Caco-2 (cell line): Measurements from ENCODE around the gene KIRREL3. TPM values are rescaled to one million over a fixed set of nuclear protein-coding genes. Genes with fewer than 3 reads are reported as not detected.

Experiments
- BruUV-seq: library from RNA; stranded (reverse); fragments of 400-500 nt; replicated peaks from 2 replicates; lab custom pipeline; 2021; lab: Mats Ljungman, UMichigan
- CTCF ChIA-PET: fragments of 300-600 bp; sonication (Branson Sonifier 250); formaldehyde crosslinking; loops from one replicate; lab custom pipeline; 2022; ENCODE audit warnings: antibody characterized with exemption; lab: Charles Lee
- POLR2A ChIA-PET: fragments of 300-600 bp; sonication (Branson Sonifier 250); formaldehyde crosslinking; loops from one replicate; lab custom pipeline; 2022; ENCODE audit warnings: antibody characterized with exemption; lab: Charles Lee
- DNase-seq, 2 experiments: peaks; one replicate each; pipeline versions ENCODE4 v3.0.0 to v3.0.0-alpha.2; 2020 to 2022
- H3K27me3 ChIP-seq: replicated peaks from 2 replicates; pipeline ENCODE4 v1.6.0; 2011; ENCODE audit warnings: low read length; ENCODE audit not compliant: control insufficient read depth, insufficient read depth
- H3K36me3 ChIP-seq: 2 replicates; pipeline ENCODE4 v1.5.1; 2011; ENCODE audit warnings: low read length; ENCODE audit not compliant: control insufficient read depth, insufficient read depth
- H3K4me1 ChIP-seq: fragments of 250-450 bp; sonication (Bioruptor Pico); 2 replicates; pipeline ENCODE4 v1.5.1; 2020; ENCODE audit warnings: mild to moderate bottlenecking
- H3K4me3 ChIP-seq: 2 replicates; pipeline ENCODE4 v1.5.1; 2011; ENCODE audit warnings: low read depth, mild to moderate bottlenecking, control low read depth, low read length
- H3K9me3 ChIP-seq: fragments of 250-450 bp; sonication (Bioruptor Pico); 2 replicates; pipeline ENCODE4 v1.5.1; 2020; ENCODE audit warnings: mild to moderate bottlenecking, moderate library complexity
- H3K27ac Mint-ChIP-seq: one replicate; pipeline ENCODE4 v1.8.0; 2022; ENCODE audit warnings: mixed read lengths; ENCODE audit not compliant: unreplicated experiment
- H3K27me3 Mint-ChIP-seq: one replicate; pipeline ENCODE4 v1.8.0; 2022; ENCODE audit warnings: mixed read lengths; ENCODE audit not compliant: insufficient read depth, unreplicated experiment
- H3K36me3 Mint-ChIP-seq: one replicate; pipeline ENCODE4 v1.8.0; 2022; ENCODE audit warnings: mild to moderate bottlenecking, mixed read lengths; ENCODE audit not compliant: insufficient read depth, unreplicated experiment
- H3K4me1 Mint-ChIP-seq: one replicate; pipeline ENCODE4 v1.8.0; 2022; ENCODE audit warnings: low read depth, mixed read lengths; ENCODE audit not compliant: unreplicated experiment
- H3K4me3 Mint-ChIP-seq: one replicate; pipeline ENCODE4 v1.8.0; 2022; ENCODE audit warnings: mild to moderate bottlenecking, moderate library complexity, mixed read lengths; ENCODE audit not compliant: unreplicated experiment
- H3K9me3 Mint-ChIP-seq: one replicate; pipeline ENCODE4 v1.8.0; 2022; ENCODE audit warnings: mixed read lengths; ENCODE audit not compliant: unreplicated experiment
- CTCF ChIP-seq, 2 experiments: fragments of 200-600 bp in 1 of 2; IDR thresholded peaks; 1 replicate in 1 of 2; 2 replicates in 1 of 2; pipeline versions ENCODE4 v1.5.1 to v1.8.0; 2011 to 2022; ENCODE audit warnings: antibody characterized with exemption in 1 of 2, control low read depth in 1 of 2, inconsistent platforms in 1 of 2, low read depth in 1 of 2, low read length in 1 of 2, mild to moderate bottlenecking in 1 of 2, moderate library complexity in 1 of 2; ENCODE audit not compliant: insufficient read depth in 1 of 2, severe bottlenecking in 1 of 2, unreplicated experiment in 1 of 2
- intact Hi-C: fragments of 100-400 bp; cut with micrococcal nuclease; formaldehyde crosslinking; loops from one replicate; pipeline ENCODE4 v1.10.0; 2022; ENCODE audit not compliant: unreplicated experiment
- total RNA-seq: library from RNA; stranded (reverse); gene quantifications from 2 replicates; pipeline ENCODE4 v1.2.3, GENCODE V29; 2022

KIRREL3 gene
- total RNA-seq, 1 experiment from 2014 or later, result not detected

- no peak for TF ChIP-seq CTCF (IDR thresholded peaks at IDR 0.05; ENCODE audit: insufficient read depth in 1 of 2, low read depth in 1 of 2, low read length in 1 of 2, severe bottlenecking in 1 of 2, unreplicated experiment in 1 of 2)
- no peak overlapping the region for H3K4me3 ChIP-seq
- H3K4me1 ChIP-seq, result no peaks in the 10 kb centered on the region
- H3K9me3 ChIP-seq, result peaks cover 5% of the 10 kb centered on the region; the same call in 1 of the 2 replicates
- DNase-seq, result no peak
- peaks cover 5% of the 10 kb centered on the region for H3K9me3 Mint-ChIP-seq
- H3K27ac Mint-ChIP-seq, result no peak overlapping the region
- H3K36me3 ChIP-seq, result no peaks in the 10 kb centered on the region
- CTCF ChIA-PET, result interaction anchor here (0.8 kb wide), 1 partner anchor 25 kb away, joined by 5 read pairs; no protein-coding TSS in a partner anchor
- no peak overlapping the region for H3K4me3 Mint-ChIP-seq
- no peaks in the 10 kb centered on the region for H3K36me3 Mint-ChIP-seq
- H3K27me3 Mint-ChIP-seq, result peaks cover 18% of the 10 kb centered on the region
- H3K4me1 Mint-ChIP-seq, result no peaks in the 10 kb centered on the region
- no TSS peak for BruUV-seq
- intact Hi-C loops, result no loop called here
- POLR2A ChIA-PET, result no interaction called here
- peaks cover 3% of the 10 kb centered on the region for H3K27me3 ChIP-seq
These were observed 544.5 kb downstream of the KIRREL3 start for GRCh38 chr11:126456089-126456488.

DNA sequence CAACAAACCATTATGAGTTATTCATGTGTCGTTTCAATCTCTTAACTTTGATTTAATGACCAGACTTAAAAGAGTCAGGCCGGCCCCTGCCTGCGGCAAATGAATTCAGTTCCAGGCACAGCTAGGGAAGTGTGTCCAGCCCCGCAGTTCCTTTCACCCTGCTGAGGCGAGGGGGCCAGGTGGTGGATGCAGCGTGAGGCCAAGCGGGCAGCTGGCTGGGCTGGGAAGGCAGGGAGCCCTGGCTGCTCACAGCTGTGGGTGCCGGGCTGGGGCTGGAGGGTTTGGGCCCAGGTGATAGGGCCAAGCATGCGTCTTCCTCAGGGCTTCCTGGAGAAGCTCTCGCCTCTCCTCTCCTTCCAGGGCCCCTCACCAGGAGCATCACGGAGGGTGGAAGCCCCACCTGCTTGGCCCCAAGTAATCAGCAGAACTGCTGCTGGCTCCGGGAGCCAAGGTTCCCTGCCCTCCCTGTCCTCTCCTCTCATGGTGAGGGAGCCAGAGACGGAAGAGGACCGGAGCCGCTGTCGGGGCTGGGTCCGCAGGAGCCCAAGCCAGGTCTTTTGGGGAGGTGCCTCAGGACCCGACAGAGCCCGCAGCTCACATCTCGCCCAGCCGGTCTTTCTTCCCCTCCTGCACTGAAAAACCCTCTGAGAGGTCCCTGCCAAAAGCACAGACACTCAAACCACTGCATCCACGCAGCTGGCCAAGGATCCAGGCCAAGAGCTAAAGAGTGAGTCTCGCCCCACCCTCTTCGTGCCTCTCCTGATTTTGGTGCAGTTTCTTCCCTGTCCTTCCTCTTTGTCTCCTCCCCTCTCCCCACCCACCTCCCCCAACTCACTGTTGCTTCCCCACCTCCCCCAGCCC, 548.1 kb downstream of the KIRREL3 start:
- Mint-ChIP-seq H3K27ac (no peak overlapping the region), H3K4me3 (no peak overlapping the region), H3K4me1 (no peaks in the 10 kb centered on the region), H3K27me3 (peaks cover 13% of the 10 kb centered on the region), H3K36me3 (no peaks in the 10 kb centered on the region), H3K9me3 (peaks cover 23% of the 10 kb centered on the region)
- ChIA-PET CTCF (interaction anchor here (0.8 to 1.0 kb wide), 2 partner anchors 11 to 28 kb away, joined by 3 read pairs; no protein-coding TSS in a partner anchor), POLR2A (no interaction called here)
- no peaks in the 10 kb centered on the region for H3K4me1 ChIP-seq
- no peaks in the 10 kb centered on the region; the same call in 1 of the 2 replicates for H3K27me3 ChIP-seq
- H3K9me3 ChIP-seq, result peaks cover 15% of the 10 kb centered on the region; the same call in 1 of the 2 replicates
- no peak for TF ChIP-seq CTCF (IDR thresholded peaks at IDR 0.05; ENCODE audit: insufficient read depth in 1 of 2, low read depth in 1 of 2, low read length in 1 of 2, severe bottlenecking in 1 of 2, unreplicated experiment in 1 of 2)
- intact Hi-C loops, result no loop called here
- H3K4me3 ChIP-seq, result no peak overlapping the region
- DNase-seq, result no peak
- no peaks in the 10 kb centered on the region for H3K36me3 ChIP-seq
- no TSS peak for BruUV-seq

GRCh38 chr11:126451211-126451802, 549.3 kb downstream of the KIRREL3 start:
- no TSS peak for BruUV-seq
- Histone ChIP-seq H3K36me3 (no peaks in the 10 kb centered on the region), H3K27me3 (no peaks in the 10 kb centered on the region; the same call in 1 of the 2 replicates), H3K4me3 (no peak overlapping the region), H3K4me1 (no peaks in the 10 kb centered on the region), H3K9me3 (peaks cover 15% of the 10 kb centered on the region; the same call in 1 of the 2 replicates)
- no peaks in the 10 kb centered on the region for H3K36me3 Mint-ChIP-seq
- ChIA-PET CTCF (no interaction called here), POLR2A (no interaction called here)
- H3K27ac Mint-ChIP-seq, result no peak overlapping the region
- intact Hi-C loops, result no loop called here
- DNase-seq, result no peak
- peaks cover 23% of the 10 kb centered on the region for H3K9me3 Mint-ChIP-seq
- peaks cover 18% of the 10 kb centered on the region for H3K27me3 Mint-ChIP-seq
- no peak overlapping the region for H3K4me3 Mint-ChIP-seq
- TF ChIP-seq CTCF (IDR thresholded peaks at IDR 0.05; ENCODE audit: insufficient read depth in 1 of 2, low read depth in 1 of 2, low read length in 1 of 2, severe bottlenecking in 1 of 2, unreplicated experiment in 1 of 2), result no peak
- no peaks in the 10 kb centered on the region for H3K4me1 Mint-ChIP-seq
